HG03469 (cell line): ENCODE results near the gene CLCN6.

Experiments
- ATAC-seq: cut with Tn5 transposase; IDR thresholded peaks from one replicate; pipeline ENCODE4 v1.9.1; 2021; ENCODE audit warnings: mild to moderate bottlenecking, moderate library complexity, moderate number of reproducible peaks; ENCODE audit not compliant: unreplicated experiment

The CLCN6 gene

GRCh38 chr1:11805422-11806306 lies at the start of gene CLCN6, which contains the start of gene MTHFR:
CLCN6 (plus strand) TSS chr1:11806191; CDS start chr1:11806263, 72 bp downstream.
MTHFR (minus strand) TSS chr1:11805964; CDS start chr1:11803116, 2,848 bp downstream.
- peak; percentile 75 for ATAC-seq

GRCh38 chr1:11757047-11757446 lies 48.9 kb upstream of the CLCN6 start:
- no peak for ATAC-seq

- no peak for ATAC-seq
These were observed 46.2 kb upstream of the CLCN6 start for GRCh38 chr1:11759791-11760190.

GRCh38 chr1:11761285-11761684 lies 44.7 kb upstream of the CLCN6 start:
- ATAC-seq = no peak

GRCh38 chr1:11761988-11762406 lies 44.0 kb upstream of the CLCN6 start, which contains the start of gene C1orf167:
C1orf167 (plus strand) TSS chr1:11762193; CDS start chr1:11764401, 2,208 bp downstream.
- ATAC-seq = no peak

- no peak for ATAC-seq
These were observed 41.9 kb upstream of the CLCN6 start for GRCh38 chr1:11764115-11764514.

GRCh38 chr1:11764519-11764918 lies 41.5 kb upstream of the CLCN6 start:
- ATAC-seq = no peak

GRCh38 chr1:11765661-11766428 lies 40.1 kb upstream of the CLCN6 start:
- no peak for ATAC-seq

- no peak for ATAC-seq
These were observed 39.6 kb upstream of the CLCN6 start for GRCh38 chr1:11766429-11766776.

- no peak for ATAC-seq
These were observed 37.9 kb upstream of the CLCN6 start for GRCh38 chr1:11767922-11768704.

GRCh38 chr1:11768821-11769220 lies 37.2 kb upstream of the CLCN6 start:
- ATAC-seq = no peak

- ATAC-seq = no peak
These were observed 36.7 kb upstream of the CLCN6 start for GRCh38 chr1:11769274-11769673.

GRCh38 chr1:11770011-11770410 lies 36.0 kb upstream of the CLCN6 start:
- ATAC-seq = no peak

GRCh38 chr1:11771481-11772043 lies 34.4 kb upstream of the CLCN6 start:
- ATAC-seq = no peak

GRCh38 chr1:11772458-11772857 lies 33.5 kb upstream of the CLCN6 start:
- no peak for ATAC-seq

GRCh38 chr1:11774753-11775152 lies 31.2 kb upstream of the CLCN6 start:
- no peak for ATAC-seq

GRCh38 chr1:11777658-11778322 lies 28.2 kb upstream of the CLCN6 start:
- no peak for ATAC-seq

GRCh38 chr1:11778336-11778735 lies 27.7 kb upstream of the CLCN6 start:
- no peak for ATAC-seq

GRCh38 chr1:11778844-11779623 lies 27.0 kb upstream of the CLCN6 start:
- ATAC-seq = no peak
